ENCODE measurements around the gene USP31.
"Not testable (repeated sequence)": the region's sequence is repeated elsewhere in the genome, so short reads cannot be mapped to it uniquely, and the experiment has no call there.

Gene USP31

DNA sequence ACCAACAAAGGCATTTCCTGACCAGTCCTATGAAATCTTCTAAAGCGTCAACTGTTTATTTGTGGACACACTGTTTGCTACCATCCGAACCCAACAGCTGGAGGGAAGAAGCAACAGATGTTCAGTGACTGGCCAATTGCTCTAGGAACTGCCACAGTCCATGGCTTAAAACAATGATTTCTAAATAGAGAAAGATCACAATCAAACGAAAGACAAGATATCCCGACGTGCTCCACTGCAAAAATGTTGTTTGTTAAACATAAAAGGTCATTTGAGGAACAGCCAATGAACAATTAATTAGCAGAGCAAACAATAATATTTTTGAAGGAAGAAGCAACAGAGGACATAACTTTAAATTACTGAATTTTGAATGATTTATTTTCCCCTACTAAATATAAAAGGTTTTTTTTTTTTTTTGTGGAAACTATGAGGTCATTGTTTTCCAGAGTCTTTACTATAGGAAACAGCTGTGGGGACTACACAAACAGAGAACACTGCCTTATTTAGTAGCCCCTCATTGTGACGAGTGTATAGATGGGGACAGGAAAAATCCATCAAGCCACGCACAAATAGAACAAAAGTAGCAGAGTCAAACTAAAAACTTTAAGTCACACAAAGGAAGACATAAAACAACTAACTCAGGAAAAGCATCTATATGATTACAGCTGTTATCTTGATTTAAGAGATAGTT, 17.2 kb downstream of the USP31 start:
- FAIRE-seq, result no peak

DNA sequence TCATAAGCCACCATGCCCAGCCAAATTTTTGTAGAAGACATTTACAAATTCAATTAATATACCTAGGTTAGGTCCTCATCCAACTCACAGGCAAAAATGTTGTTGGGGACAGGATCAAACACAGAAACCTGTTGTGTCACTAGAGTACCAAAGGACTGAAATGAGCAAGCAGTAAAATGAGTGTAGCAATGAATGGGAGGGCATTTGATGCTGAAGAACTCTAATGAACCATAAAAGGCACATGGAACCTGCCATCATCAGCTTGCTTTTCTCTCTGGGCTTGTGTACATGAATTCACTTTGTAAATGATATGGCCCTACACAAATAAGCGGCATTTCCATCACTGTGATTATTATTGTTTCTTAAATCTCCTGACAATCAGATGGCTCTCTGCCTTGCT, 17.8 kb downstream of the USP31 start:
- no peak for FAIRE-seq

DNA sequence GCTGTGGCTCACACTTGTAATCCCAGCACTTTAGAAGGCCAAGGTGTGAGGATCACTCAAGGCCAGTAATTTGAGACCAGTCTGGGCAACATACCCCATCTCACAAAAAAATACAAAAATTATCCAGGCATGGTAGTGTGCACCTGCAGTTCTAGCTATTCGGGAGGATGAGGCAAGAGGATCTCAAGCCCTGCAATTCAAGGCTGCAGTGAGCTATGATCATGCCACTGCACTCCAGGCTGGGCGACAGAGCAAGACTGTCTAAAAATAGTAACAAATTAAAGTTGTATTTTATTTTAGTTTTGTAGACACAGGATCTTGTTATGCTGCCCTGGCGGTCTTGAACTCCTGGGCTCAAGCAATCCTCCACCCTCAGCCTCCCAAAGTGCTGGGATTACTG, 18.2 kb downstream of the USP31 start:
- FAIRE-seq, result no peak

GRCh38 chr16:23129686-23130085, 19.6 kb downstream of the USP31 start:
- FAIRE-seq, result no peak

DNA sequence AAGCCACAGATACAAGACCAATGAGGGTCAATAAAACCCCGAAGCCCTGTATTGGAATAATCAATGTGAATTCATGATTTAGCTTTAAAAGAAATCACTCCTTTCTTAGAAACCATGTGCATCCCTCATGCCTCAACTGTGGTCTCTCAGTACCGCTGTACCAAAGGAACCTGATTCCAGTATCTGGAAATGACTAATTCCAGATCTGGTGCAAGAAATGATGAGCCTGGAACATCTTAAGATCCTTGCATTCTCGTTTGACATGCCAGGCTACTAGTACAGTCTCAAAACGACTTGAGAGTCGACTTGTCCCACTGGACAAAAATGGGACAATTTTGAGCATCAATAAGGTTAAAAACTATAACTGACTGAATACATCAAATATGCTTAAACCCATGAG, 21.2 kb downstream of the USP31 start:
- no peak for FAIRE-seq

- no peak for FAIRE-seq
Observed at GRCh38 chr16:23125277-23125676, 24.0 kb downstream of the USP31 start.

- no peak for FAIRE-seq
Observed at GRCh38 chr16:23124315-23124714, 24.9 kb downstream of the USP31 start.

- no peak for FAIRE-seq
Observed at GRCh38 chr16:23122144-23122543, 27.1 kb downstream of the USP31 start.

- no peak for FAIRE-seq
Observed at GRCh38 chr16:23121024-23121423, 28.2 kb downstream of the USP31 start.

- no peak for FAIRE-seq
Observed at GRCh38 chr16:23120562-23120961, 28.7 kb downstream of the USP31 start.

DNA sequence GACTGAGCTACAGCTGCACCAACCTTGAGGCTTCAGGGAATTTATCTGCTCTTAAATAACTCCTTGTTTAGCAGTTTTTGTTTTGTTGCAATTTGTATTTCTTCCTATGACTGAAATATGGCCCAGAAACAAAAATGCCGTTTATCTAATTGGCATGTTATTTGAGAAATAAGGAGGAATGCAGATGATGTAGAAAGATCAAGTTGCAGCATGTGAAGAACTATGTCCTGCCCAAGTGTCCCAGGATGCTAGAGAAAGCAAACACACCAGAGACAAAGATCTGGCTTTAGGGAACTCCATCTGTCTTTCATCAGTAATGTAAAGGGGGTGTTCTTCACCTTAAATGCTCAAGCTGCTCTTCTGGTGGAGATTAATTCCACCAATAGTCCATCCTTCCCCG, 29.7 kb downstream of the USP31 start:
- no peak for FAIRE-seq

GRCh38 chr16:23114131-23114904, 34.9 kb downstream of the USP31 start:
- no peak for FAIRE-seq

DNA sequence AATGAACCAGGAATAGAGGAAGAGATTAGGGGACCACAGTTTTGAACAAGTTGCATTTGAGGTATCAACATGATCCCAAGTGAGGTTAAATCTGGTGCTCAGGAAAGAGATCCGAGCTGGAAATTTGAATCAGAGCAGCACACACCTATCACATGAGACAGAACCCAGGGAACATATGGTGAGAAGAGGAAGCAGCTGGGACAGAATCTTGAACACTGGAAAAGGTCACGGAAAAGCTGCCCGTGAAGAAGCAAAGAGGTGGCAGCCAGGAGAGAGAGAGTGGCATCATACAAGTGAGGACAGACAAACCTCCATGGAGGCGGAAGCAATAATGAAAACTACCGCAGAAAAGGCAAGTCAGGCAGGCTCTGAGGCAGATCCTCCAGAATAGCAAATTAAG, 36.1 kb downstream of the USP31 start:
- FAIRE-seq, result no peak

DNA sequence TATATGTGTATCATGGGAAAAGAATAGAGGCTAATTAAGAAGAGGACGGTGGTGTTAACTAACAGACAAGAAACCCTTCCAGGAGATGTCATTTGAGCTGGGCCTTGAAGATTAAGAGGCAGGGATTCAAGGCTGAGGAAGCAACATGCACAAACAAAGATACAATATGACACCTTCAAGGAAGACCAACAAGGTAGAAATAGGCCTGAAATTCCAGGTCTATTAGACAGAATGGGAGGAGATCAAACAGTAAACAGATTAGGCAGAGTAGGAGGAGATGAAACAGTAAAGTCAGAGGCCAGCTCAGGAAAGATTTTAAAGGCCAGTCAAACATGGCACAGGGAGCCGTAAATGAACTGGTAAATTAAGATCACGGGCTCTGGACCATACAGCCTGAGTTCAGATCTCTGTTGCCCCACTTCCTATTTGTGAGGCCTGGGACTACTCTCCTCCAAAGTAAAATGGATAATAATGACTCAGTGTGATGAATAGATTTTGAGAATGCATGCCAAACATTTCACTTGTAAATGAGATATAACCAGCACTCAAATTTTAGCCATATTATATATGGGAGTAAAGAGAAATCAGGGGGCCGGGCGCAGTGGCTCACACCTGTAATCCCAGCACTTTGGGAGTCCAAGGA, 38.9 kb downstream of the USP31 start:
- no peak for FAIRE-seq

GRCh38 chr16:23107936-23108335, 41.3 kb downstream of the USP31 start:
- no peak for FAIRE-seq

- no peak for FAIRE-seq
Observed at GRCh38 chr16:23107117-23107516, 42.1 kb downstream of the USP31 start.

DNA sequence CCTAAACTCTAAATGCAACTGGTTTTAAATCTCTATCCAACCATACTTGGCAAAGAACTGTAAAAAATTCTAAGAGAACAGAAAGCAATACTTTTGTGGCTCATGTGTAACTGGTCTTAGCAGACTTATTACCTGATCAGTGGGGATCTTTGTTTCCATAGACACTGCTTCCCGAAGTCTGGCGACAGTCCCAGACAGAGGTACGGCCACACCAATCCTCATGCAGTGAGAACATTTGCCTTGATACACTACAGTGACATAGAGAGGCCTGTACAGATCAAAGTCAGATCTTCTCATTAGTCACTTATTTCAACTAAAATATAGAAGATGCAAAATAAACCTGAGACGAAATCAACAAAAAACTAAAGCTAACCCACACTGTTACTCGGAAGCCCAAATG, 43.9 kb downstream of the USP31 start:
- no peak for FAIRE-seq

- no peak for FAIRE-seq
Observed at GRCh38 chr16:23104032-23104955, 45.0 kb downstream of the USP31 start.

- no peak for FAIRE-seq
Observed at GRCh38 chr16:23103603-23104002, 45.6 kb downstream of the USP31 start.

- FAIRE-seq, result no peak
Observed at GRCh38 chr16:23101012-23101550, 48.2 kb downstream of the USP31 start.

DNA sequence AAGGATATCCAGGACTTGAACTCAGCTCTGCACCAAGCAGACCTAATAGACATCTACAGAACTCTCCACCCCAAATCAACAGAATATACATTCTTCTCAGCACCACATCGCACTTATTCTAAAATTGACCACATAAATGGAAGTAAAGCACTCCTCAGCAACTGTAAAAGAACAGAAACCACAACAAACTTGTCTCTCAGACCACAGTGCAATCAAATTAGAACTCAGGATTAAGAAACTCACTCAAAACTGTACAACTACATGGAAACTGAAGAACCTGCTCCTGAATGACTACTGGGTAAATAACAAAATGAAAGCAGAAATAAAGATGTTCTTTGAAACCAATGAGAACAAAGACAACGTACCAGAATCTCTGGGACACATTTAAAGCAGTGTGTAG, 52.8 kb downstream of the USP31 start:
- FAIRE-seq, result not testable (repeated sequence)

DNA sequence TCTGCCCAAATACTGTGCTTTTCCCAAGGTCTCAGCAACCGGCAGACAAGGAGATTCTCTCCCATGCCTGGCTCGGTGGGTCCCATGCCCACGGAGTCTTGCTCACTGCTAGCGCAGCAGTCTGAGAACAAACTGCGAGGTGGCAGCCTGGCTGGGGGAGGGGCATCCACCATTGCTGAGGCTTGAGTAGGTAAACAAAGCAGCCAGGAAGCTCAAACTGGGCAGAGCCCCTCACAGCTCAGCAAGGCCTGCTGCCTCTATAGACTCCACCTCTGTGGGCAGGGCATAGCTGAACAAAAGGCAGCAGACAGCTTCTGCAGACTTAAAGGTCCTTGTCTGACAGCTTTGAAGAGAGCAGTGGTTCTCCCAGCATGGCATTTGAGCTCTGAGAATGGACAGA, 55.1 kb downstream of the USP31 start:
- not testable (repeated sequence) for FAIRE-seq

- FAIRE-seq, result no peak
Observed at GRCh38 chr16:23092801-23093117, 56.5 kb downstream of the USP31 start.
